Measurements from ENCODE around the gene TMEM53.

DNA sequence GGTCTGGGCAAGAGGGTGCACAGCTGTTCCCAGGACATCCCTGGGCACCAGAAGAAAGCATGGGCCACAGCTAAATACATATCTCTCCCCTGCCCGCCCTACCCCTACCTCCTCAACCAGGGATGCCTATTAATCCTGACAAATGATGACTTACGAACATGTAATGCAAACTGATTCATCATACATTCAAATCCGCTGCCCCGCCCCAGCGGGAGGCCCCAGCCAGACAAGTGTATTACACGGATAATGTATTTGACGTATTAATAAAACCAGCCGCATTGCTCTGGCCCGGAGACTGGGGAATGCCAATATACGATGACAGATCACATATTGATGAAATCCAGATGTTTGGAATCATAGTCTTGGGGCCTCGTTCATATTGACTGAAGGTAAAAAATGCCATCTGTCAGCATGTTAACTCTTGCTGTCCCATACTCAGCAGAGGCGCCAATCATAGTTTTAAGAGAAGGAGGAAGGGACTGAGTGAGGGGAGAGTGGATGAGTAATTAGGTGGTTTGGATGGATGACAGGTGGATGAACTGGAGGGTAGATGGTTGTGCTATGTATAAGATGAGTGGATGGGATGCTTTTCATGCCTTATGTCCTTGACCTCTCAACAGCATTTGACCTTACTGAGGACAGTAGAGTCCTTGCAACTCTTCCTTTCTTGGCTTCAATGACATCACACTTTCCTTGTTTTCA is 68.2 kb downstream of the TMEM53 start:
- TF ChIP-seq POLR2A (IDR thresholded peaks at IDR 0.05) (no peak), POLR2AphosphoS5 (IDR thresholded peaks at IDR 0.05) (no peak)
- TF ChIP-seq, protein P1, sequence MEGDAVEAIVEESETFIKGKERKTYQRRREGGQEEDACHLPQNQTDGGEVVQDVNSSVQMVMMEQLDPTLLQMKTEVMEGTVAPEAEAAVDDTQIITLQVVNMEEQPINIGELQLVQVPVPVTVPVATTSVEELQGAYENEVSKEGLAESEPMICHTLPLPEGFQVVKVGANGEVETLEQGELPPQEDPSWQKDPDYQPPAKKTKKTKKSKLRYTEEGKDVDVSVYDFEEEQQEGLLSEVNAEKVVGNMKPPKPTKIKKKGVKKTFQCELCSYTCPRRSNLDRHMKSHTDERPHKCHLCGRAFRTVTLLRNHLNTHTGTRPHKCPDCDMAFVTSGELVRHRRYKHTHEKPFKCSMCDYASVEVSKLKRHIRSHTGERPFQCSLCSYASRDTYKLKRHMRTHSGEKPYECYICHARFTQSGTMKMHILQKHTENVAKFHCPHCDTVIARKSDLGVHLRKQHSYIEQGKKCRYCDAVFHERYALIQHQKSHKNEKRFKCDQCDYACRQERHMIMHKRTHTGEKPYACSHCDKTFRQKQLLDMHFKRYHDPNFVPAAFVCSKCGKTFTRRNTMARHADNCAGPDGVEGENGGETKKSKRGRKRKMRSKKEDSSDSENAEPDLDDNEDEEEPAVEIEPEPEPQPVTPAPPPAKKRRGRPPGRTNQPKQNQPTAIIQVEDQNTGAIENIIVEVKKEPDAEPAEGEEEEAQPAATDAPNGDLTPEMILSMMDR (IDR thresholded peaks at IDR 0.05) = no peak

All from prostate gland (tissue), 2 donors.